CMK (cell line): ENCODE results near the gene HS3ST6.
"Not testable (repeated sequence)": the region's sequence is repeated elsewhere in the genome, so short reads cannot be mapped to it uniquely, and the experiment has no call there.

Experiments
- DNase-seq: peaks from one replicate; pipeline ENCODE4 v3.0.0-alpha.2; 2010; ENCODE audit warnings: low read depth

HS3ST6 gene

DNA sequence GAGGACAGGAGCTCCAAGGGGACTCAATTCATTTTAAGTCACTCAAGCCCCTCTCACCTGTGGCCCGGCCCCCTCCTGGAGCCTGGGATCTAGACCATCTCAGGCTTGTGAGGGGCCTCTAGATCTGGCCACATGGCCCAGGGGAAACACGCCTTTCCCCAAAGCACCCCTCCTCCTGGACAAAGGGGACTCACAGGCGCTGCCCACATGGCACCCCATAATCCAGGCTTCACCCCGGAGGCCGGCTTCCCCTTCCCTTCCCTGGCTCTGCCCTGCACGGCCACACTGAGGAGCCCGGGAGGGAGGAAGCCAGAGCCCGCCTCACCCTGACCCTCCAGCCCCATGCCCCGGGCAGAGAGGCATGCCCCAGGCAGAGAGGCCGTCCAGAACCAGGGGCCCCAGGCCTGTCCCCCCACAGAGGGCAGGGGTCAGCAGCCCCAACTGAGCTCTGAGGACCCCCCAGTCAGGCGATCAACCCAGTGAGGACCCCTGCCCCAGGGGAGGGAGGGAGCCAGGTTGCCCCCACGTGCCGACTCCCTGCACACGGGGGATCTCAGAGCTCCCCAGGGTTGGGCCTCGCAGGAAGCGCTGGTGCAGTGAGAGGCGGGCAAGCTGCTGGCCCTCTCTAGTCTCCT lies 10.9 kb downstream of the HS3ST6 start:
- no peak for DNase-seq

DNA sequence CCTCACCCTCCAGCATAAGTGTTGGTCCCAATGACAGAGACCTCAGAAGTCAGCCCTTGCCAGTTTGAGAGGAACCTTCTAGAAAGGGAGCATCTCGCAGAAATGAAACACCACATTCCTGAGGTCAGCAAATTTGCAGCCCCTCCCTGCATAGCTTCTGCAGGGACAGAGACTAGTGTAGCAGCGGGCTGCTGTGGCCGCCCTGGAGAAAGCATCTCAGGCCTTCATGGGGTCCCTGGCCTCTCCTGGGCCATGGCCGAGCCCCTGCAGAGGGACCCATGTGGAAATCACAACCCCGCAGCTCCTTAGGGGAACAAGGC lies 11.4 kb downstream of the HS3ST6 start:
- DNase-seq = no peak

DNA sequence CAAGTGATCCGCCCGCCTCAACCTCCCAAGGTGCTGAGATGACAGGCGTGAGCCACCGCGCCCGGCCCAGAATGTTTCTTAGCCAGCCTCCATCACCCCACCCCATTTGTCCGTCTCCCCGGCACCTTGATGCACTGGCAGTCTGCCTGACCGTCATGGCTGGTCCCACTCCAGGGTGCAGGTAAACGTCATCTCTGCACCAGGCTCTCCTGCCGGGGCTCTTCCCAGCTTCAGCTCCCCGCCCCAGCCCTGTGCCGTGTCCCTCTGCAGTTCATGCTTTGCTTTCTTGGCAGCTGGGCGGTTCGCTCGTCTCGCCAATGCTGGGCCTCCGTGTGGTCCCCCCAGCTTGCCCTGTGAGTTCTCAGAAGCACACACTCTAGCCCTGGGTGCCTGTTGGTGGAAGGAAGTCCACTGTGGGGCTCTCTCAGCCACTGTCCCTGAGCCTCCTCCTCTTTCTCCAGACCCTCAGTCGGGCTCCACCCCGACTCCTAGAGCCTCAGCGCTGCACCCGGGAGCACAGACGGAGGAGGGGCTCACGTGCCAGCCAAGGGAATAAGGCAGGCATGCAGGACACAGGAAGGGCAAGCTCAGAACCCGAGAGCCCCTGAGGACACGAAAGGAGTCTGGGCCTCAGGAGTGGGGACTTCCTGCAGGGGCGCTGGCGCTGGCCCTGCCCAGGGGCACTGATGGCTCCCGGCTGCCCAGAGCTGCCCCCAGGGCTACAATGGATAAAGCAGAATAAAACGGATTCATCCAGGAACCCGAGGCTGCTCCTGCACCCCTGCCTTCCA lies 12.0 kb downstream of the HS3ST6 start:
- DNase-seq = no peak

DNA sequence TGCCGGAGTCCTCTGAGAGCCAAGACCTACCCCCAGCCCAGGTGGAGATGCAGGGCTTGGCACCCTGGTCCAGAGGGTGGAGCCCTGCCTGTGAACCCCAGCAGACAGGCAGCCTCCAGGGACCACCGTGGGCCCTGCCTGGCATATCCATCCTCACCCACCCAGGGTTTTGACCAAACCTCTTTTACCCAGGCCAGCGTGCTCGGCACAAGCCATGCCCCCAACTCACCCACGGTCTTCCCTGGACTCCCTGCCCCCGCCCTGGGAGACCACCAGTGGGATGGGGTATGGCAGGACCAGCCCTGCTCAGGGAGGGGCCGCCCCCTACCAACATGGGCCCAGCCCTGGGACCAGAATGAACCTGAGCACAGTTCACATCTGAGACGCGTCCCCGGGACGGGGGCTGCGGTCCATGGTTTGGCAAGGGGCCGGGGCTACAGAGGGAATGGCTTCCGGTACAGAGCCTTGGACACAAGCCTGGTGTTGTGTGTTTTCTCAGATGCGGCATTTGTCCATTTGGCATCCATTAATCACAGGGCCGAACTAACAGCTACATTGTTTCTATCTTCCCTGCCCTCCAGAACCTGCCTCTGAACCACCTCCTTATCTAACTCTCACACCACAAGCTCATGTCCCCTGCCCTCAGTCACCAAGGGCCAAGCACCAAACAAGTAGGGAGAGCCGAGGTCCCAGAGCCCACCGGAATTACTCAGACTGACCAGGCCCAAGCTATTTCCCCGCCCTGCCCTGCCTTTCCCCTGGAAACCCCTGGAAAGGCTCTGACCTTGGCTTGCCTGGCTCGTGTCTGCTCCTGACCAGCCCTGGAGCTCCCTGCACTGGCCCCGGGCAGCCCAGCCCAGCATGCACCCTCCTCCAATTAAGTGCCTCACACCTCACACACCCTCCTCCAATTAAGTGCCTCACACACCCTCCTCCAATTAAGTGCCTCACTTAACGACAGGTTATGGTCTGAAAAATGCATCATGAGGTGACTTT lies 14.1 kb downstream of the HS3ST6 start:
- no peak for DNase-seq

DNA sequence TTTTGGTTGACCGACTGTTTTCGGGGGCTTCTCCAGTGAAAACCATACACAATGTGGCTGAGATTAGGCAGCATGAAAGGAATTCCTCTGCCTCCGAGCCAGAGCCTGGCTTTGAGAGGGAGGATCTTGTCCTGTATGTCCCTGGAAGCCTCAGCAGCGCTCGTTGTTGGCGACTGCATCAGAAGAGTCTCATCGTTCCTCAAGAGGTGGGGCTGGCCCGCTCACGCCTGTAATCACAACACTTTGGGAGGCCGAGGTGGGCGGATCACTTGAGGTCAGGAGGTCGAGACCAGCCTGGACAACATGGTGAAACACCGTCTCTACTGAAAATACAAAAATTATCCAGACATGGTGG lies 15.0 kb downstream of the HS3ST6 start:
- no peak for DNase-seq

DNA sequence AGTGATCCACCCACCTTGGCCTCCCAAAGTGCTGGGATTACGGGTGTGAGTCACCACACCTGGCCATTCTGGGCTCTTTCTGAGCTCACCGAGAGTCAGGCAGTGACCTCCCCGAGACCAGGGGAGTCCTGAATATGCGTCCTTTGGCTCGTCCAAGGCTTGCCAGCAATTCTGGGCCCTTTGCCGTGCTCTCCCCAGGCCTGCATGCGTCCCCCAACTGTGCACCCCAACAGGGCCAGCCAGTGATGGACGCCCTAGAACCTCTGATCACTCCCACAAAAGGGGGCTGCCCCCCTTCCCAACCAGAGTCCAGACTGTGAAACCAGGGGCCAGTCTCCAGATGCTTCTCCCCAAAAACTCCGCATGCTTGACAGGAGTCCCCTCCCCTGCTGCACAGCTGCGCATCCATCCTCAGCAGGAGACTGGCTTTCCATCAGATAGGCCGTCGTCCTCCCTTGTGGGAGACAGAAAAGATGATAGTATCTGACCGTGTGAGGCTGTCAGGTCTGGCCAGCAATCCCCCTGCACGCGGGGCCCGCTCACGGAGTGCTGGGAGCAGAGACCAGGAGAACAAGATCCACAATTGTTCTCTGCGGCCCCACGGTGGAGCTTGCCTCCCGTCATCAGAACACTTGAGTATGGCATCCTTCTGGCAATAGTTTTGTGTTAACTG lies 15.5 kb downstream of the HS3ST6 start:
- DNase-seq = no peak

DNA sequence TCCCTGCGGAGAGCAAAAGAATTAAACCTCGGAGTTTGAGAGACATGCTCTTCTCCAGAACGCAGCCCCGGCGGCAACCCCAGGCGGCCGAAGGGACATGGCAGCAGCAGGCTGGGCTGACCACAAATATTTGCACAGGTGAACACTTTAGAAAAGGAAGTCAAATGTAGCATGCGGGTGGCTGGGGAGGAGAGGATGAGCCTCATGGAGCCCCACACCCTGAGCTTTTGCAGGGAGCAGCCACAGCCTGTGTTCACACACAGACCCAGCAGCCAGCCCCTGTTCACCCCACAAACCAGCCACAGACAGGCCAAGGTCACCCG lies 17.8 kb downstream of the HS3ST6 start:
- DNase-seq = no peak

DNA sequence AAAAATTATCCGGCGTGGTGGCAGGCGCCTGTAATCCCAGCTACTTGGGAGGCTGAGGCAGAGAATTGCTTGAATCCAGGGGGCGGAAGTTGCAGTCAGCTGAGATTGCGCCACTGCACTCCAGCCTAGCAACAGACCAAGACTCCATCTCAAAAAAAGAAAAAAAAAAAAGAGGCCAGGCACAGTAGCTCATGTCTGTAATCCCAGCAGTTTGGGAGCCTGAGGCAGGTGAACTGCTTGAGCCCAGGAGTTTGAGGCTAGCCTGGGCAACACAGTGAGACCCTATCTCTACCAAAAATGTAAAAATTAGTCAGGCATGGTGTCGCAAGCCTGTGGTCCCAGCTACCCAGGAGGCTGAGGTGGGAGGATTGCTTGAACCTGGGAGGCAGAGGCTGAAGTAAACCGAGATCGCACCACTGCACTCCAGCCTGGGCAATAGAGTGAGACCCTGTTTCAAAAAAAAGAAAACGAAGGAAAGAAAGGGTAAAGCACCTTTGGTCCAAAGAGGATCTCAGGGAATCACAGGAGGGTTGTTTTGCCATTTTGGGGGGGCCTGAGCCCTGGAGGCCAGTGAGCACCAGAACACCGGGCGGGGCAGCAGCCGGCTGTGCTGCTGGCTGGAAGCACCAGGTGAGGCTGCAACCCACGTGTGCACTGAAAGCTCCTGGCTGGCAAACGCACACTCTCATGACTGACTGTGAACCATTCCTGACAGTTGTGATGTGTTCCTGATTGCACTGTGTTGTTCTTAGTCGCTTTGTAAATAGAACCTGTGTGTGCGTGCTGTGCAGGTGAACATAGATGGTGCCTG lies 18.4 kb downstream of the HS3ST6 start:
- no peak for DNase-seq

DNA sequence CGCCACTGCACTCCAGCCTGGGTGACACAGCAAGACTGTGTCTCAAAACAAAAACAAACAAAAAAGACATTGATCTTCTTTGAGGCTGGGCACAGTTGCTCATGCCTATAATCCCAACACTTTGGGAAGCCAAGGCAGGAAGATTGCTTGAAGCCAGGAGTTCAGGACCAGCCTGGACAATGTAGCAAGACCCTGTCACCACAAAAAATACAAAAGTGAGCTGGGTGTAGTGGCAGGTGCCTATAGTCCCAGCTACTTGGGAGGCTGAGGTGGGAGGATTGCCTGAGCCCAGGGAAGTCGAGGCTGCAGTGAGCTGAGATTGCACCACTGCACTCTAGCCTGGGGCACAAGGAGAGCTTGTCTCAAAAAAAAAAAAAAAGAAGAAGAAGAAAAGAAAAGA lies 20.5 kb downstream of the HS3ST6 start:
- DNase-seq = not testable (repeated sequence)

DNA sequence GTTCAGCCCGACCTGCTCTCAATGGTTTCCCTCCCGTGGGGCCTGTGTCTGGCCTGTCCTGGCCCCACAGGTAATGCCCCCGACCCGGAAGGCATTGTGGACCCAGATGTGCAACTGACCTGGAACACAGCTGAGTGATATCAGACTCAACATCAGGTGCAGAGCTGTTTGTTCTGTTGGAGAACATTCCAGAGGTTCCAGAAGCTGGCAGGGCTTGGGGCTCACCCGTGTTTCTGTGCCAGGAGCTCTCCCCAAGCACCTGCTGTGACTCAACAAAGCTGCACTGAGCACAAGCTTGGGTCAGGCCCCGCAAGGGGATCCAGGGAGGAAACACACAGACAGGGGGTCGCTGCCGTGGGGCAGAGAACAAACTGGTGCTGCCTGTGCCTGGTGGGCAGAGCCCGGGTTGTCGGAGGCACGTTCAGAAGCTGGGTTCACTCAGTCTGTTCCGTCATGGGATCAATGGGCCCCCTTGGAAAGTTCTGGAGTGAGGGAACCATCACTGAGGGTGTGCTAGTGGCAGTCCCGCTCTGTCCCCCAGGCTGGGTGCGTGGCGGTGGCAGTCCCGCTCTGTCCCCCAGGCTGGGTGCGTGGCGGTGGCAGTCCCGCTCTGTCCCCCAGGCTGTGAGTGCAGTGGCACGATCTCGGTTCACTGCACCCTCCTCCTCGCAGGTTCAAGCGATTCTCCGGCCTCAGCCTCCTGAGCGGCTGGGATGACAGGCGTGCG lies 22.1 kb downstream of the HS3ST6 start:
- no peak for DNase-seq

DNA sequence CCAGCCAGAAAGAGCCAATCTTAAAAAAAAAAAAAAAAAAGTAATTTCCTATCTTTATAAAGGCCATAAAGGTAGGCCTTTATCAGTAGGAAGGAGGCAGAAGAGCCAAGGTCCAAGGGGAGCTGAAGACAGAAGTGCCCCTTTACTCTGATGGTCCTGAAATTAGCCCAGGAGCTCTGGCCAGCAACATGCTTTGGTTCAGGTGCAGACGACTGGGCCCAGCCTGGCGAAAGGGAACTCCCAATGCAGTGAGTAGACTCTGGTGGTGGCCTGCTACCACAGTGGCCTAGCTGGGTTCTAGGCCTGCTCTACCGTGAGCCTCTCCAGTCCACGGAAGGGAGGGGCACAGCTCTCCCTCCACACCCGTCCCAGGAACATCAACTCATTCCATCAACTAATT lies 23.1 kb downstream of the HS3ST6 start:
- DNase-seq = no peak

DNA sequence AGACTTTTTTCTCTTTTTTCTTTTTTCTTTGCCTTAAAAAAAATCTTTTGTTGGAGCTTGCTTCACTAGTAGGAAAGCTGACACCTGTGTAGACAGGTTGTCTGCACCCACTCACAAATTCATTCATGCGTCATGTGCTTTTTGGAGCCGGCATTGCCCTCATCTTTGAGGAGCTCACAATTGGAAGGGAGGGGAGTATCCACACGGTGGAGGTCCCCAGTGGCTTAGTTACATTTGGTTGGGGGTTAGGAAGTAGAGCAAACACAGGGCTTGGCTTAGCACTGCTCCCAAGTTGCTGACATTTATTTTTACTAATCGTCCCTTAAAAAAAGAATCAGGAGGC lies 27.5 kb downstream of the HS3ST6 start:
- no peak for DNase-seq

DNA sequence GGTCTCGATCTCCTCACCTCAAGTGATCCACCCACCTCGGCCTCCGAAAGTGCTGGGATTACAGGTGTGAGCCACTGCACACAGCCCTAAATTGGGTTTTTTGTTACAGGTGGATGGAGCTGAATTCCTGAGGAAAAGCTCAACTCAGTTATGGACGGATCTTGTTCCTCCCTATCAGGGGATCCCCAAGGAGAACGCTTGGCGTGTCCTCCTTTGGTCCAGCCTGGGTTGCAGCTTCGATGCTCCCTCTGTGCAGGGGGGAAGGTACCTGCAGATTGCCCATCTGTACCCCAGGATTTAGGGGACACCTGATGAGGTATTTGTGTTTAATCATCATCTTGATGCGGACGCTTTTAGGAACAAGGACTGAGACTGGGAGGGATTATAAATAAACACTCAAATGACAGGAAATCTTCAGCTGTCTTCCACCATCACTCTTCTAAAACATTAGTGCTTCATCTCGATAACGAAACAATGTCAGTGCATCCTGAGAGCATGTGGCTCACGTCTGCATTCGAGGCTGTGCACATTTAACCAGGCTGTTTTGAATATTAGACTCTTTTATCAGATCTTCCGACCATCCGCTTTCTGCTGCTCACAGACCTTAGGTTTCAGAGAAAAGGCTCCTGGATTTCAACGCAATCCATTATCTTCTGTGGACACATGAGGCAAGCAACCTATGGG lies 28.0 kb downstream of the HS3ST6 start:
- DNase-seq = no peak

DNA sequence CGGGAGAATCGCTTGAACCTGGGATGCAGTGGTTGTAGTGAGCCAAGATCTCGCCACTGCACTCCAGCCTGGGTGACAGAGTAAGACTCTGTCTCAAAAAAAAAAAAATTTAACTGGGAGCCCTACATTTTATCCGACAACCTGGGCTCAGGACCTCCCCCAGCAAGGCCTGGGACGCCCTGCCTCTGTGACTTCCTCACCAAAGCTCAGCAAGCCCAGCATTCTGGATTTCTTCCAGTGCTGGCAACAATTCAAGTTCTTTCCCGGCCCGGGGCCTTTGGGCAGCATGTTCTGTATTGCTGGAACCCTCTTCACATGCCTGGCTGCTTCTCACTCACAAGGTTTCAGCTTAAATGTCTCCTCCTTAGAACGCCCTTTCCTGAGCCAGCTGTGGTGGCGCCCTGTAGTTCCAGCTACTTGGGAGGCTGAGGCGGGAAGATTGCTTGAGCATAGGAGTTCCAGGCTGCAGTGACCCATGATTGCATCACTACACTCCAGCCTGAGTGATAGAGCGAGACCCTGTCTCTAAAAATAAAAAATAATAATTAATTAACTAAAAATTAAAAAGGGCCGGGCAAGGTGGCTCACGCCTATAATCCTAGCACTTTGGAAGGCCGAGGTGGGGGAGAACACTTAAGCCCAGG lies 30.4 kb downstream of the HS3ST6 start:
- no peak for DNase-seq

DNA sequence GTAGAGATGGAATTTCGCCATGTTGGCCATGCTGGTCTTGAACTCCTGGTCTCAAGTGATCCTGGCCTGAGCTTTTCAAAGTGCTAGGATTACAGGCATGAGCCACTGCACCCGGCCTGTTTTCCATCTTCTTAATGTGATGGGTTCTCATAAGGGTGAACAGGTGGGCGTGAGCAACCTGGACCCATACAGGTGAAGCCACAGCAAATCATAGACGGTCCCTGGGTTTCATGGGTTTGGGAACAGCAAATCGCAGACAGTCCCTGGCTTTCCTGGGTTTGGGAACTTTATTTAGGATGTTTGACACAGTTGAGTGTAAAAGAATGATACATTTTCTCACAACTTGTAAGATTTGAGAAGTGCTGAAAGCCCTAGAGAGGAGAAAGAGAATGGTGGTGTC lies 33.3 kb downstream of the HS3ST6 start:
- no peak for DNase-seq

DNA sequence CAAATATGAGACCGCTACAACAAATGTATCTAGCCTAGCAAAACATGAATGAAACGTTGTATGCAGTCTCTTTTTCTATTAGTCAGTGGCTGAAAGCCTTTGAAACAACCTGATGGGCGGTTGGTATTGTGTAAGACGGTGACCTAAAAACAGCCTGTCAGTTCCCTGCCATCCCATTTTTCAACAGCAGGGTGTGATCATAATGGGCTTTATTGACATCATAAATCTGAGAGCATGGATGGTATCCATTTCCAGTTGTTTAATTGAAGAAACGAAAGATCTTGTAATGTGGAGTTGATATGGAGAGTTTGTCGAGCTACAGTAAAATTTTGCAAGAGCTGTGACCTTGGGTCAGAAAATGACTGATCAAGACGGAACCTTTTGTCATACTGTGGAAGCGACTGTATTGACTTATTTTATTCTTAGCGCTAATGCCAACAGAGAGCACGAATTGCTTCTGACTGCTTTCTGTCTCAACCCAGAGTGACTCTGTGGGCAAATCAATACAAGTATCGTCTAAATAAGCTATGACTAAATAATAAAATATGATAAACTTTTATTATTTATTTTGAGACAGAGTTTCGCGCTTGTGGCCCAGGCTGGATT lies 34.0 kb downstream of the HS3ST6 start:
- no peak for DNase-seq

DNA sequence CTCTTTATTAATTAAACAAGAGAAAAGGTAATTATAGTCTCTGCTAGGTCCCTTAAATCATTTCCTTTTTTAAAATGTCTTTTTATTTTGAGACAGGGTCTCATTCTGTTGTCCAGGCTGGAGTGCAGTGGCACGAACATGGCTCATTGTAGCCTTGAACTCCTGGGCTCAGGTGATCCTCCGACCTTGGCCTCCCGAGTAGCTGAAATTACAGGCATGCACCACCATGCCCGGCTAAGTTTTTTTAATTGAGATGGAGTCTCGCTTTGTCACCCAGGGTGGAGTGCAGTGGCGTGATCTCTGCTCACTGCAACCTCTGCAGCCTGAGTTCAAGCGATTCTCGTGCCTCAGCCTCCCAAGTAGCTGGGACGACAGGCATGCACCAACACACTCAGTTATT lies 37.0 kb downstream of the HS3ST6 start:
- DNase-seq = not testable (repeated sequence)

DNA sequence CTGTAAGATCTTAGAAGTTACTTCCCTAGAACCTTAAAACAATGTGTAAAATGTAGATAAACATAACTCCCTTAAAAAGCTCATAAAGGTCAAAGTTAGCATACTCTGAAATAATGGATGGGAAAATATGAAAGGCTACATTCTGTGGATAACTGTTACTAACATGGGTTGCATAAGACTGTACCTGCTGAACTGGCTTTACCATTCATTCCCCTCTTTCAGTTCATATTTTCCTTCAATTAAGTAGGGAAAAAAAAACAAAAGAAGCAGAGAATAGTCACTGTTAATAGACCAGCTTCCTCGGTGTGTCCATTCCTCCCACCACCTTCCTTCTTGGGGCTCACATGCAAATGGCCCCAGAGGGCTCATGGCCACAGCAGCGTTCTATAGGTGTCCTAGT lies 38.7 kb downstream of the HS3ST6 start:
- no peak for DNase-seq

DNA sequence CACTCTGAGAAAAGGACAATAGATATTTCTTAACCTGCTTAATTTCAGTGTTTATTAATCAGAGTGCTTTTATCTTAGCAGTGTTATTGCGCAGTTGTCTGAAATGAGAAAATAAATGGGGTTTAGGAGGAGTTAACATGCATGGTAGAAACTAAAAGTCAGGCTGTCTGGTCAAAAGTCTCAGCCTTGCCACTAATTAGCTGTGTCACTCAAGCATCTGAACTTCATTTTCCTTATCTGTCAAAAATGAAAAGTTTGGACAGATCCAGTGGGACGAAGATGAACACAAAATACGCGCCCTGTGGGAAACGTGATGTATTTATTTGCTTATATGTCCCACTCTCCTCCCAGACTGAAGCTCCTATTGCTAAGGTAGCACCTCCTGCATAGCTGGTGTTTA lies 40.0 kb downstream of the HS3ST6 start:
- DNase-seq = no peak

DNA sequence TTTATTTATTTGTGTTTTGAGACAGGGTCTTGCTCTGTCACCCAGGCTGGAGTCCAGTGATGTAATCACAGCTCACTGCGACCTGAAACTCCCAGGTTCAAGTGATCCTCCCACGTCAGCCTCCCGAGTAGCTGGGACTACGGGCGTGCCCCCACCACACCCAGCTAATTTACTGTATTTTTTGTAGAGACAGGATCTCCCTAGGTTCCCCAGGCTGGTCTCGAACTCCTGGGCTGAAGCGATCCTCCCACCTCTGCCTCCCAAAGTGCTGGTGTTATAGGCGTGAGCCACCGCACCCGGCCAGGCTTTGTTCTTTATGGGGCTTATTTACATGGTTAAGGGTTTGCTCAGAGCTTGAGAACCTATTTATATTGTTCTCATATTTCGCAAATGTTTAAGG lies 40.4 kb downstream of the HS3ST6 start:
- DNase-seq = no peak
